ENCODE results near the gene ATP6V1G2.

The ATP6V1G2 gene

GRCh38 chr6:31495580-31495979 lies 50.8 kb downstream of the ATP6V1G2 start:
- no peaks in the 10 kb centered on the region for H3K36me3 ChIP-seq
- no peak for TF ChIP-seq CTCF (IDR thresholded peaks at IDR 0.05)
- DNase-seq = peak in 1 of 2 donors; percentile 61
- H3K4me3 ChIP-seq = peak overlapping the region in 1 of 2 donors; percentile 67
- H3K9me3 ChIP-seq = no peaks in the 10 kb centered on the region
- no peaks in the 10 kb centered on the region for H3K27me3 ChIP-seq
- peak overlapping the region; percentile 70 to 80 for H3K27ac ChIP-seq
- intact Hi-C loops (cut with DNase I; ENCODE audit: low total_unique reads) = no loop called here
- H3K4me1 ChIP-seq = peaks cover 0 to 66% (median 19%) of the 10 kb centered on the region in 4 donors

Data from tibial artery (tissue), 4 donors.